ENCODE data around the gene HDAC2. TPM values are rescaled to one million over a fixed set of nuclear protein-coding genes. Genes with fewer than 3 reads are reported as not detected.
A peak's percentile ranks its signal among the peaks of the same experiment; 100 is the strongest.

Gene HDAC2
- total RNA-seq, 4 donors from 2014 or later, result 44.1 to 70.9 (median 50.2) TPM

DNA sequence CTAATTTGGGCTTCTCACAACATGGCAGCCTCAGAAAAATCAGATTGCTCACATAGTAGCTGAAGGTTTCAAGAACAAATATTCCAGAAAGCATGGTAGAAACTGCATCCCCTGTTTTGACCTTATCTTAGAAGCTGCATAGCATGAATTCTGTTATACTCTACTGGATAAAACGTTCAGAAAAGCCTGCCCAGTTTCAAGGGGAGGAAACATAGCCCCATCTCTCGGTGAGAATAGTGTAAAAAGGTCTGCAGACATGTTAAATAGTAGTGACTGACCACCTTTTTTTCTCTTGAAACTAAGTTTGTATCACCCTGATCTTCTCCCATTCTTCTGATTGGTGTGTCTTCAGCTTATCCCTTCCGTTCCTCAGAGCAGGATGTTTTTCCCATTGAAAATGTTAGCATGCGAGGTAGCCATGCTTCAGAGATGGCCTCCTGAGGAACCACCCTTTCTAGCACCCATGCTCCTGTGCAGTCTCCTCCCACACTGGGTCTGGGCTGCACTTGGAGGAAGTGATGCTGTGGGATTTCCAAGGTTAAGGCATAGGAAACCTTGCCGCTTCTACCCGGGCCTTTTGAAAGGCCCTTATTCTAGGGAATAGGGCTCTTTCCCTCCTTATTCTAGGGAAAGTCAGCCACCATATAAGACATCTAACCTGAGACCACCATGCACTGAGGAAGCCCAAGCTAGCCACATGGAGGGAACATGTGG is 63.7 kb downstream of the HDAC2 start:
- intact Hi-C loops (cut with DNase I), result no loop called here
- Histone ChIP-seq H3K27ac (no peak overlapping the region), H3K4me3 (replicated peaks in 1 of 3) (no peak overlapping the region), H3K9me3 (no peaks in the 10 kb centered on the region), H3K4me1 (peaks cover 0 to 8% of the 10 kb centered on the region in 2 donors), H3K27me3 (no peaks in the 10 kb centered on the region), H3K36me3 (no peaks in the 10 kb centered on the region)
- 86 to 87% methylated on average over 6 of the region's 6 CpGs for WGBS, 2 donors
- TF ChIP-seq, protein P1, sequence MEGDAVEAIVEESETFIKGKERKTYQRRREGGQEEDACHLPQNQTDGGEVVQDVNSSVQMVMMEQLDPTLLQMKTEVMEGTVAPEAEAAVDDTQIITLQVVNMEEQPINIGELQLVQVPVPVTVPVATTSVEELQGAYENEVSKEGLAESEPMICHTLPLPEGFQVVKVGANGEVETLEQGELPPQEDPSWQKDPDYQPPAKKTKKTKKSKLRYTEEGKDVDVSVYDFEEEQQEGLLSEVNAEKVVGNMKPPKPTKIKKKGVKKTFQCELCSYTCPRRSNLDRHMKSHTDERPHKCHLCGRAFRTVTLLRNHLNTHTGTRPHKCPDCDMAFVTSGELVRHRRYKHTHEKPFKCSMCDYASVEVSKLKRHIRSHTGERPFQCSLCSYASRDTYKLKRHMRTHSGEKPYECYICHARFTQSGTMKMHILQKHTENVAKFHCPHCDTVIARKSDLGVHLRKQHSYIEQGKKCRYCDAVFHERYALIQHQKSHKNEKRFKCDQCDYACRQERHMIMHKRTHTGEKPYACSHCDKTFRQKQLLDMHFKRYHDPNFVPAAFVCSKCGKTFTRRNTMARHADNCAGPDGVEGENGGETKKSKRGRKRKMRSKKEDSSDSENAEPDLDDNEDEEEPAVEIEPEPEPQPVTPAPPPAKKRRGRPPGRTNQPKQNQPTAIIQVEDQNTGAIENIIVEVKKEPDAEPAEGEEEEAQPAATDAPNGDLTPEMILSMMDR (IDR thresholded peaks at IDR 0.05), result no peak
- TF ChIP-seq POLR2A (IDR thresholded peaks at IDR 0.05), result no peak
- no peak for DNase-seq

DNA sequence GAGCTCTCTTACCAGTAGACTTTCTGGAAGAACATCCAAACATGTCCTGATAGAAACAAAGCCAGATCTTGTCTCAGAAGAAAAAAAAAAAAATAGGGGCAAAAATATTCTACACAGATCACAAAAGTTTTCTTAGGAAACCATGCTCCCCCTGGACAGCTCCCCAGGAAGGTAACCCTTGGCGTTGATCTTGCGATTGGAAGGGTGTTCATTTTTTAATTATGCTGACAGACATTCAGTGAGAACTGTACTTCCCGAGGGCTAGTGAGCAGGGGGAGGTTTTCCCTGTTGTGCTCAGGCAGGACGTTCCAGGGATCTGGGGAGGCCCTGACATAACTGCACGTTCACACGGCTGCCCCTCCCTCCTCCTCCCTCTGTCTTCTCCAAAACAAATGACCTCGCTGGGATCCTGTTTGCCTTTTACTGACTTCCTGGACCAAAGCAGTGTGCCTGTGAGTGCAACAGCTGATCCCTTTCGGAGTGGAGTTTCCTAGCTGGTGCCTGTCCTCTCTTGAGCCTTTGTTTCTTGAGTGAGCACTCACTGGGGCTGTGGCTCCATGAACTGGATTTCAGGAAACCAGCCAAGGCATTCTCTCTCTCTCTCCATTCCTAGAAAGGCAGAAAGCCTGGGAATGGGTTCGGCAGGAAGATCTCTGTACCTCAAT is 67.2 kb downstream of the HDAC2 start:
- Histone ChIP-seq H3K36me3 (no peaks in the 10 kb centered on the region), H3K27ac (no peak overlapping the region), H3K27me3 (no peaks in the 10 kb centered on the region), H3K4me1 (peaks cover 0 to 8% of the 10 kb centered on the region in 2 donors), H3K9me3 (no peaks in the 10 kb centered on the region), H3K4me3 (replicated peaks in 1 of 3) (no peak overlapping the region)
- DNase-seq, result peak; percentile 25 to 53
- WGBS, 2 donors, result 14 to 36% methylated on average over 9 of the region's 9 CpGs
- intact Hi-C loops (cut with DNase I), result no loop called here
- TF ChIP-seq POLR2A (IDR thresholded peaks at IDR 0.05), result no peak
- TF ChIP-seq, protein P1 (IDR thresholded peaks at IDR 0.05), result no peak

DNA sequence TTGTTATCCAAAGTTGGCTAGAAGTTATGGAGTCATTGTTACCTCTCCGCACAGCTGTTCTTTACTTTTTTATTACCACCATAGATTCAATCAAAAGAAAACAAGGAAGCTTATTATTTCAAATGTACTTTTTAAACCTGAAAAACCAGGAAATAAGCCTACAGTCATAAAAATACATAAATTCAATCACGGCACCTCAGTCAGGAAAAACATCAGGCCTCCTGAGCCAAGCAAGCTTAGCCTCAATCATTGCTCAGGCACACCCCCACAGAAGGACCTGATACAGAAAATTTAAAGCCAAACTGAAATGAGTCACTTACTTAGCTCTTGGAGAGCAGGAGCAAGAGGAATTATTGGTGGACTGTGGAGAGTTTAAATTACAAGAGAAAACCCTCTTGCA is 69.5 kb downstream of the HDAC2 start:
- WGBS, 2 donors, result 86 to 94% methylated on average over 2 of the region's 2 CpGs
- TF ChIP-seq, protein P1 (IDR thresholded peaks at IDR 0.05), result no peak
- TF ChIP-seq POLR2A (IDR thresholded peaks at IDR 0.05), result no peak
- H3K27me3 ChIP-seq, result no peaks in the 10 kb centered on the region
- DNase-seq, result no peak
- H3K4me3 ChIP-seq (replicated peaks in 1 of 3), result no peak overlapping the region
- no peaks in the 10 kb centered on the region for H3K9me3 ChIP-seq
- intact Hi-C loops (cut with DNase I), result no loop called here
- H3K27ac ChIP-seq, result no peak overlapping the region
- peaks cover 0 to 8% of the 10 kb centered on the region in 2 donors for H3K4me1 ChIP-seq
- no peaks in the 10 kb centered on the region for H3K36me3 ChIP-seq

DNA sequence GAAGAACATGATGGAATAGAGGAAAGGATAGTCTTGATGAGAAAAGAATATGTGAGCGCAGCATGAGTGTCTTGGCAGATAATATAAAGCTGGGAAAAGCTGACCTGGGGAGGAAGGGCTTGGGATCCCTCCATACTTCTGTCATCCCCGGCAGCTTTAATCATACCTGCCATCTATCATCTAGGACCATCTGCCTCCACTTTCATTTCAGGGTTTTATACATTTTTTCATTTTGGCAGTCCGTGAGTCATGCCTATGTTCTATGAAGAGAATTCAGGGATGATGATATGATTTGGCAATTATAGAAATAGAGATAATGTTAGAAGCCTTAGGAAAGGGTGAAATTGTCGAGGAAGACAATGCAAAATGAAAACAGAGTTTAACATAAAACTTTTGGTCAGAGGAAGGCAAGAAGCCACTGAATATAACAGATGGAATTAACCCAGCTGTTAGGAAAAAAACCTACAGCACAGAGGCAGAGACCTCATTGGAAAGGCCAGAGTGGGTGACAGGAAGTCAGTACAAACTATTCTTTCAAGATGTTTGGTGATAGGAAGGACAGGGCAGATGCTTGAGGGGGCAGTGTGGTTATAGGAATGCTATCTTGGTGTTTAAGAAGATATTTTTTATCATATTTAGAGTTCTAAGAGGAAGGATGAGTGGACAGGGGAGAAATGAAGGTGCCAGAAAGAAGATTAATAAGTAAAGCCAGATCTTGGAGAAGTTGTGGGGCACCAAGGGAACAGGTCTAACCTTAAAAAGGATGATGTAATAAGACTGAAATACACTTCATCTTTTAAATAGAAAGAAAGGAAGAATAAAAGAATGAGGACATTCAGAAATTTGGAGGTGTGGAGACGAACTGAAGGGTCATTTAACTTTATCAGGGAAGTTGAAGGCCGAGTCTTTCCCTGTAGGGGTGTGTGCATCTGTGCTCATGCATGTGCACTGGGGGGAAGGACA is 76.0 kb downstream of the HDAC2 start:
- no peak overlapping the region for H3K27ac ChIP-seq
- no peak overlapping the region for H3K4me3 ChIP-seq (replicated peaks in 1 of 3)
- DNase-seq, result no peak
- no peak for TF ChIP-seq POLR2A (IDR thresholded peaks at IDR 0.05)
- TF ChIP-seq, protein P1 (IDR thresholded peaks at IDR 0.05), result no peak
- no peaks in the 10 kb centered on the region for H3K9me3 ChIP-seq
- H3K27me3 ChIP-seq, result no peaks in the 10 kb centered on the region
- intact Hi-C loops (cut with DNase I), result no loop called here
- 76 to 79% methylated on average over 6 of the region's 6 CpGs for WGBS, 2 donors
- no peaks in the 10 kb centered on the region for H3K36me3 ChIP-seq
- no peaks in the 10 kb centered on the region for H3K4me1 ChIP-seq

Data from thyroid gland (tissue), 4 donors.